ENCODE measurements around the gene PROM2.

The PROM2 gene

DNA sequence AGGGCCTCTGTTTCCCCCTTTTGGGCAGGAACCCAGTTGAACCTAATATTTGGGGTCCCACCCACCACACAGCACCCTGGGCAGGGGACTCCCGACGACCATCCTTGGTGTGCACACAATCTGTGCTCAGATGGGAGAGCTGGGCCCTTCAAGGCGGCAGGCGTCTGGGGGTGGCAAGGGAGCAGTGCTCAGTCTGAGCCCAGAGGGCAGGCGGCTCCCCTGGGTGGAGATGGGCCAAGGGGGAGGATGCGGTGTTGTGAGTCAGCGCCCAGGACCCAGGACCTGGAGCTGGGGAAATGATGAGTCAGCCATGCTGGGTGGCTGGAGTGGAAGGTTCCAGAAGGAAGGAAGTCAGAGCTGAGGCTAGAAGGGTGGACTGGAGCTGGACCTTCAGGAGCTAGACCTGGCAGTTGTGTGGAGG lies 3.8 kb downstream of the PROM2 start:
- in situ Hi-C loops (cut with HindIII; ENCODE audit: low pct_ligation_motif_present, low sequenced_read_pairs), result no loop called here
- Histone ChIP-seq H3K4me3 (ENCODE audit: low read depth, low read length) (no peak overlapping the region), H3K27ac (no peak overlapping the region), H3K27me3 (replicated peaks) (no peaks in the 10 kb centered on the region), H3K36me3 (replicated peaks) (no peaks in the 10 kb centered on the region)
- TF ChIP-seq, protein P1, sequence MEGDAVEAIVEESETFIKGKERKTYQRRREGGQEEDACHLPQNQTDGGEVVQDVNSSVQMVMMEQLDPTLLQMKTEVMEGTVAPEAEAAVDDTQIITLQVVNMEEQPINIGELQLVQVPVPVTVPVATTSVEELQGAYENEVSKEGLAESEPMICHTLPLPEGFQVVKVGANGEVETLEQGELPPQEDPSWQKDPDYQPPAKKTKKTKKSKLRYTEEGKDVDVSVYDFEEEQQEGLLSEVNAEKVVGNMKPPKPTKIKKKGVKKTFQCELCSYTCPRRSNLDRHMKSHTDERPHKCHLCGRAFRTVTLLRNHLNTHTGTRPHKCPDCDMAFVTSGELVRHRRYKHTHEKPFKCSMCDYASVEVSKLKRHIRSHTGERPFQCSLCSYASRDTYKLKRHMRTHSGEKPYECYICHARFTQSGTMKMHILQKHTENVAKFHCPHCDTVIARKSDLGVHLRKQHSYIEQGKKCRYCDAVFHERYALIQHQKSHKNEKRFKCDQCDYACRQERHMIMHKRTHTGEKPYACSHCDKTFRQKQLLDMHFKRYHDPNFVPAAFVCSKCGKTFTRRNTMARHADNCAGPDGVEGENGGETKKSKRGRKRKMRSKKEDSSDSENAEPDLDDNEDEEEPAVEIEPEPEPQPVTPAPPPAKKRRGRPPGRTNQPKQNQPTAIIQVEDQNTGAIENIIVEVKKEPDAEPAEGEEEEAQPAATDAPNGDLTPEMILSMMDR (IDR thresholded peaks at IDR 0.05; ENCODE audit: low read depth, low read length, missing control alignments), result no peak
- DNase-seq, result peak; percentile 50

DNA sequence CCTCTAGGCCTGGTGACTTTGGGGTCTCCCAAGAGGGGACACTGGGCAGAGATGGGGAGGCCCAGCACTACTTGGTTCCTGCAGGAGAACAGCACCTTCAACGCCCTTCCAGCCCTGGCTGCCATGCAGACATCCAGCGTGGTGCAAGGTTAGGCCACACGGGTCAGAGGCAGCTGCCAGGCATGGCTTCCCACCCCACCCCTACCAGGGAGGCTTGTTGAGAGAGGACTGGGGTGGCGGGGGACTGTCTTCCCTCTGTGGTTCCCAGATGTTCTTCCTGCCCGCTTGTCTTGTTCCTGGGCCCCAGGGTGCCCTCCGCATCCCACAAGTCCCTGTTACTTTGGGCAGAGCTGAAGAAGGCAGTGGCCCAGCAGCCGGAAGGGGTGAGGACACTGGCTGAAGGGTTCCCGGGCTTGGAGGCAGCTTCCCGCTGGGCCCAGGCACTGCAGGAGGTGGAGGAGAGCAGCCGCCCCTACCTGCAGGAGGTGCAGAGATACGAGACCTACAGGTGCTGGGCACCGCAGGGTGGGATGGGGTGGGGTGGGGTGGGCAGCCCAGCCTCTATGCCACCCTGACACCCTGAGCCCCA lies 4.5 kb downstream of the PROM2 start:
- no peaks in the 10 kb centered on the region for H3K27me3 ChIP-seq (replicated peaks)
- no peak overlapping the region for H3K4me3 ChIP-seq (ENCODE audit: low read depth, low read length)
- no peak for DNase-seq
- H3K36me3 ChIP-seq (replicated peaks), result no peaks in the 10 kb centered on the region
- no peak overlapping the region for H3K27ac ChIP-seq
- in situ Hi-C loops (cut with HindIII; ENCODE audit: low pct_ligation_motif_present, low sequenced_read_pairs), result no loop called here
- TF ChIP-seq, protein P1 (IDR thresholded peaks at IDR 0.05; ENCODE audit: low read depth, low read length, missing control alignments), result no peak

DNA sequence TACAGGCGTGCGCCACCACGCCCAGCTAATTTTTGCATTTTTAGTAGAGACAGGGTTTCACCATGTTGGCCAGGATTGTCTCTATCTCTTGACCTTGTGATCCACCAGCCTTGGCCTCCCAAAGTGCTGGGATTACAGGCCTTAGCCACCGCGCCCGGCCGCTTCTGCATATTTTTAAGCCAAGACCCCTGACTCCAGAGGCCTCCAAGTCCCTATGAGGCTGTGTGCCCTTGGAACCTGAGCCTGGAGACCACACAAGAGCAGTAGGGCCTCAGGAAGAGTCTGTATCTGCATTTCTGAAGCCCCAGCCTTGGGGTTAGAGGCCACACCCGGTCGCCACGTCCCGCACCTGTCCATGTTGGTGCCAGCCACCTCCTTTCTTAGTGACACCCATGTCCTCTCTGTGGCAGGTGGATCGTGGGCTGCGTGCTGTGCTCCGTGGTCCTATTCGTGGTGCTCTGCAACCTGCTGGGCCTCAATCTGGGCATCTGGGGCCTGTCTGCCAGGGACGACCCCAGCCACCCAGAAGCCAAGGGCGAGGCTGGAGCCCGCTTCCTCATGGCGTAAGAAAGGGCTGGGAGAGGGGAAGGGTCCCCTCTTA lies 5.3 kb downstream of the PROM2 start:
- DNase-seq, result no peak
- H3K27me3 ChIP-seq (replicated peaks), result no peaks in the 10 kb centered on the region
- in situ Hi-C loops (cut with HindIII; ENCODE audit: low pct_ligation_motif_present, low sequenced_read_pairs), result no loop called here
- no peak overlapping the region for H3K27ac ChIP-seq
- H3K4me3 ChIP-seq (ENCODE audit: low read depth, low read length), result no peak overlapping the region
- TF ChIP-seq, protein P1 (IDR thresholded peaks at IDR 0.05; ENCODE audit: low read depth, low read length, missing control alignments), result no peak
- no peaks in the 10 kb centered on the region for H3K36me3 ChIP-seq (replicated peaks)

DNA sequence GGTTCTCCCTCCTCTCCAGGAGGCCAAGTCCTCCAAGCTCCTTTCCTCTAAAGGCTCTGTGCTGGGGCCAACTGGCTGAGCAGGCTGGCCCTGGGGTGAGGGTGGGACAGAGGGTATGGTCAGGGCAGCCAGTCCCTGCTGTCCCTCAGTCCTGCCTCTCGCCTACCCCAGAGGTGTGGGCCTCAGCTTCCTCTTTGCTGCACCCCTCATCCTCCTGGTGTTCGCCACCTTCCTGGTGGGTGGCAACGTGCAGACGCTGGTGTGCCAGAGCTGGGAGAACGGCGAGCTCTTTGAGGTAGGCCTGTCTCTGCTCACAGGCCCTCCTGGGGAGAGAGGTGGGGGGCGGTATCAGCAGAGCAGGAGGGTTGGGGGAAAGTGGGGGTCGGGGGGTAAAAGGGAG lies 6.8 kb downstream of the PROM2 start:
- Histone ChIP-seq H3K27me3 (replicated peaks) (no peaks in the 10 kb centered on the region), H3K27ac (no peak overlapping the region), H3K36me3 (replicated peaks) (no peaks in the 10 kb centered on the region), H3K4me3 (ENCODE audit: low read depth, low read length) (no peak overlapping the region)
- in situ Hi-C loops (cut with HindIII; ENCODE audit: low pct_ligation_motif_present, low sequenced_read_pairs), result no loop called here
- TF ChIP-seq, protein P1 (IDR thresholded peaks at IDR 0.05; ENCODE audit: low read depth, low read length, missing control alignments), result no peak
- DNase-seq, result no peak

DNA sequence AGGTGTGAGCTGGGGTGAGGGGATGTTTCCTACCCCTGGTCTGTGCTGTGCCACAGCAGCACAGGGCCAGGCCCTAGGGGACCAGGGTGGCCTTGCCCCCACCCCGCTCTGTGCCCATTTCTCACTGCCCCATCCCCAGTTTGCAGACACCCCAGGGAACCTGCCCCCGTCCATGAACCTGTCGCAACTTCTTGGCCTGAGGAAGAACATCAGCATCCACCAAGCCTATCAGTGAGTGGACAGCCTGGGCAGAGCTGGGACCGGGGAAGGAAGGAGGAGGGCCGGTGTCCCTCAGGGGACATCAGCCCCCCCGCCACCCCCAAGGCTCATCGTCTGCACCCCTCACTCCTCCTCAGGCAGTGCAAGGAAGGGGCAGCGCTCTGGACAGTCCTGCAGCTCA lies 7.5 kb downstream of the PROM2 start:
- in situ Hi-C loops (cut with HindIII; ENCODE audit: low pct_ligation_motif_present, low sequenced_read_pairs), result no loop called here

More for the DNA sequence above, 7.5 kb downstream of the PROM2 start:
- TF ChIP-seq, protein P1 (IDR thresholded peaks at IDR 0.05; ENCODE audit: low read depth, low read length, missing control alignments), result no peak
- Histone ChIP-seq H3K4me3 (ENCODE audit: low read depth, low read length) (no peak overlapping the region), H3K27ac (no peak overlapping the region), H3K27me3 (replicated peaks) (no peaks in the 10 kb centered on the region), H3K36me3 (replicated peaks) (no peaks in the 10 kb centered on the region)
- no peak for DNase-seq
